Measurements from ENCODE around the gene CDKN2AIP. TPM values are rescaled to one million over a fixed set of nuclear protein-coding genes. Genes with fewer than 3 reads are reported as not detected.

CDKN2AIP gene
- total RNA-seq, 2 experiments from 2014 or later: 26.4 to 26.6 TPM

DNA sequence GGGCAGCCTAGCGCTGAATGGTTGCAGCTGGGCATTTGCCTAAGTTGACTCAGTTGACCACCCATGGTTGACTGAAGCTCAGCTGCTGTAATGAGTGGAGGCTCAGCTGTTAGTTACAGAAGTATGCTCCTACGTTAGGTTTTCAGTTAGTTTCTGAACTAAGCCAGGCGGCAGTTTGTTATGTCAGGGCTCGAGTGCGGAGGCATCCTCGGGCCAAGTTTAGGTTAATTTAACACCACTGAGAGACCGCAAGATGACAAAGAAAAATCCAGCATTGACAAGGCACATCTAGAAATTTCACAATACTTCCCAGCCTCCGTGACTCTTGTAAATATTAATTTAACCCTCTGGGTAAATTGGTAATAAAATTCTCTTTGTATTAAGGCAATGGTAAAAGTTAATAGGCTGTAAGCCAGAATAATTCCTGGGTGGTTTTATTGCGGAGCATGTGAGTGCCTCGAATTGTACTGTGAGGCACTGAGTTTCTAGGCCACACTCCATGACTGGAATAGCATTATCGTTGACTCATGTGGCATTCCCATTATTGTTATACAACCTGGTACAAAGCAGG, 33.1 kb upstream of the CDKN2AIP start:
- TF ChIP-seq, protein P1, sequence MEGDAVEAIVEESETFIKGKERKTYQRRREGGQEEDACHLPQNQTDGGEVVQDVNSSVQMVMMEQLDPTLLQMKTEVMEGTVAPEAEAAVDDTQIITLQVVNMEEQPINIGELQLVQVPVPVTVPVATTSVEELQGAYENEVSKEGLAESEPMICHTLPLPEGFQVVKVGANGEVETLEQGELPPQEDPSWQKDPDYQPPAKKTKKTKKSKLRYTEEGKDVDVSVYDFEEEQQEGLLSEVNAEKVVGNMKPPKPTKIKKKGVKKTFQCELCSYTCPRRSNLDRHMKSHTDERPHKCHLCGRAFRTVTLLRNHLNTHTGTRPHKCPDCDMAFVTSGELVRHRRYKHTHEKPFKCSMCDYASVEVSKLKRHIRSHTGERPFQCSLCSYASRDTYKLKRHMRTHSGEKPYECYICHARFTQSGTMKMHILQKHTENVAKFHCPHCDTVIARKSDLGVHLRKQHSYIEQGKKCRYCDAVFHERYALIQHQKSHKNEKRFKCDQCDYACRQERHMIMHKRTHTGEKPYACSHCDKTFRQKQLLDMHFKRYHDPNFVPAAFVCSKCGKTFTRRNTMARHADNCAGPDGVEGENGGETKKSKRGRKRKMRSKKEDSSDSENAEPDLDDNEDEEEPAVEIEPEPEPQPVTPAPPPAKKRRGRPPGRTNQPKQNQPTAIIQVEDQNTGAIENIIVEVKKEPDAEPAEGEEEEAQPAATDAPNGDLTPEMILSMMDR (IDR thresholded peaks at IDR 0.05): no peak
- ATAC-seq (no peak), DNase-seq (no peak)
- Mint-ChIP-seq H3K27me3 (no peaks in the 10 kb centered on the region), H3K4me3 (no peak overlapping the region), H3K27ac (no peak overlapping the region), H3K9me3 (no peaks in the 10 kb centered on the region), H3K4me1 (ENCODE audit: low read depth) (peaks cover 3% of the 10 kb centered on the region), H3K36me3 (ENCODE audit: low read depth) (no peaks in the 10 kb centered on the region)
- ChIA-PET POLR2A (no interaction called here), CTCF (no interaction called here)
- intact Hi-C loops (cut with micrococcal nuclease): no loop called here

DNA sequence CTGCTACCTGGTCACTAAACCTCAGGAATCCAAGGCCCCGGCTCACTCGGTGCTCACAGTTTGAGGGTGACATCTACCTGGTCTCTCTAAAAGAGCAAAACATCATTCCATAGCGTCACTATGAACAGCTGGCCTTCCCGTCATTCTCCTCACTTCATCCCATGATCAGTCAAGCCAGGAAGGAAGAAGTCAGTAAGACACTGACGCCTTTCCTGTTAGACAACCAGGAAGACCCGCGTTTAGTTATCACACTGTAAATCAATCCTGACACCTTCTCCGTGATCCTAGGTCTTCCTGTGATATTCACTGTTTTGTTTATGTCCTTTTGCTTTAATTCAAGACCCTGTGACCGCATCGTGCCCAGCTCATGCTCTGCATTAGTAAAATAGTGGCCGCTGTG, 31.6 kb upstream of the CDKN2AIP start:
- POLR2A ChIA-PET: interaction anchor here (0.6 kb wide), 1 partner anchor 8 kb away, joined by 3 read pairs; no protein-coding TSS in a partner anchor
- Mint-ChIP-seq H3K4me3 (no peak overlapping the region), H3K27ac (no peak overlapping the region), H3K4me1 (ENCODE audit: low read depth) (peaks cover 2% of the 10 kb centered on the region), H3K9me3 (no peaks in the 10 kb centered on the region), H3K36me3 (ENCODE audit: low read depth) (no peaks in the 10 kb centered on the region), H3K27me3 (no peaks in the 10 kb centered on the region)
- CTCF ChIA-PET: no interaction called here
- ATAC-seq (no peak), DNase-seq (no peak)
- intact Hi-C loops (cut with micrococcal nuclease): no loop called here
- TF ChIP-seq, protein P1 (IDR thresholded peaks at IDR 0.05): no peak

DNA sequence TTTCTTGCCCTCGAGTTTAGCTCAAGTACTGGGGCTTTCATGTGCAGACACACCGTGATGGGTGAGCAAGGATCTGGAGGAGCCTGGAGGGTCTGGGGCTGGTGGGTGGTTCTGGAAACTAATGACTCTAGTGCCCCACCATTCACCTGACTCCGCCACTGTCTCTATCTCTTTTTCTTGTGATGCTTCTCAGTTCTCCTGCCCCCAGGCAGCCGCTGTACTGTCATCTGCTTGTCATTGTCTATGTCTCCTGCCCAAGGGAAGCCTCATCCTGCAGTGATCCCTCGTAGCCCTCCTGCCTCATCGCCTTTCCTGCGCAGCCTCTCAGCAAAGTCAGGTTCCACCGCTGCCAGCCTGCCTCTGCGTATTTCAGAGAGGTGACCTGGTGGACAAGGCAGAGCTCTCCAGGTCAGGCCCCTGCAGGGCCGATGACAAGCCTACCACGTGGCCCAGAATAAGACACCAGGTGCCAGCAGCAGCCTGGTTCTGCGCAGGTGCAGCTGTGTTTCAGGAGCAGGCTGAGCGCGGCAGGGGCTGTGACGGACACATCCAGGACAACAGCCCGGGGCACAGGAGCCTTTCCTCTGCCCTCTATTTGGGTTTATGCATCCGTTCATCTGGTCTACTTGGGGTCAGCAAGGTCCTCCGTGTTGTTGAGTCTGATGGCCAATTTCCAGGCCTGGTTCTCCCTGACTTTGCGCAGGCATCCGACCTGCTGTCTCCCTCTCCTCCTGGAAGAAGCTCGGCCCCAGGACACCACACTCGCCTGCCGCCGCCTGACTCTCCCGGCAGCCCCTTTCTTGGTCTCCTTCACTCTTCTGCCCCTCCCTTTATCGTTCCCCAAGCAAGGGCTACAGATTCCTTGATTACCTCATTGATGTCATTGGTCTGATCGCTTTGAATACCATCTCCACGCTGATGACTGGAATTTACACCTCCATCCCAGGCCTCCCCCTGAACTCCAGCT, 30.9 kb upstream of the CDKN2AIP start:
- TF ChIP-seq, protein P1 (IDR thresholded peaks at IDR 0.05): no peak
- intact Hi-C loops (cut with micrococcal nuclease): no loop called here
- H3K4me1 Mint-ChIP-seq (ENCODE audit: low read depth): no peaks in the 10 kb centered on the region
- ATAC-seq (no peak), DNase-seq (no peak)
- H3K27ac Mint-ChIP-seq: no peak overlapping the region
- ChIA-PET CTCF (no interaction called here), POLR2A (interaction anchor here (0.8 to 1.0 kb wide), 2 partner anchors 16 to 30 kb away, joined by 3 read pairs; no protein-coding TSS in a partner anchor)
- H3K4me3 Mint-ChIP-seq: no peak overlapping the region
- no peaks in the 10 kb centered on the region for H3K9me3 Mint-ChIP-seq
- H3K36me3 Mint-ChIP-seq (ENCODE audit: low read depth): no peaks in the 10 kb centered on the region
- H3K27me3 Mint-ChIP-seq: no peaks in the 10 kb centered on the region

DNA sequence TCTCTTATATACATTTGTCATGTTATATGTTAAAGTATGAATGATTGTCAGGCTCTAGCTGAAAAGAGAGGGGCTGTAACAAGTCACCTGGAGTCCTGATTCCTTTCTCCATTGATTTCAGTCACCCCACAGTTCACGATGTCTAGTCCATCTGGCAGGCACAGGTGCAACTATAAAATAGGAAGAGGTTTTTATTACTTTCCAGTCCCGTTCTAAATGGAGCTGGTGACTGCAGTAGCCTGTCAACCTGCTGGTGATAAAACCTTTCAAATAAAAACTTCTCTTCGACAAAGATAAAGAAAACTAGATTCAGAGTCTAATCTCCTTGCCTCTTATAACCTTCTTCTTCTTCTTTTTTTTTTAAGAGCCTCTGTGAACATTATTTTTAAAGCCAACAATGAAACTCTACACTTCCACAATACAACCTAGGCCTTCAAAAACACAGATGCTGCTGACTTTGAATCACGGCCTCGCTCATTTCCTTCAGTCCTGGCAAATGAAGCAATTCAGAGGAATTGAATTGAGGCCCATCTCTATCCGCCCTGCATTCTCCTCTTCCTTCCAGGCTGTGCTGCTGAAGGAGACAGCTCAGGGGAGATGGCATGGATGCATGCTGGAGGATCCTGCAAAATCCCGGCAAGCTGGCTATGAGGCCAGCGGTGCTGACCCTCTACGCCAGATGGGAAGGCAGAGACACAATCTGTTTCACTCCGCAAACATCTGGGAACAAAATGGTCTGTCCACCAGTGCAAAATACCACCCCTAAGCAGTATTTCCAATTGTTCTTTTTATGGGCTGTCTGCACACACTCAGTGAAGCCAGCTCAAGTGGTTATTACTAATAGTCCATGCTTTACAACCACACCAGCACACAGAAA, 27.3 kb upstream of the CDKN2AIP start:
- DNase-seq (no peak), ATAC-seq (no peak)
- H3K27me3 Mint-ChIP-seq: no peaks in the 10 kb centered on the region
- TF ChIP-seq, protein P1 (IDR thresholded peaks at IDR 0.05): no peak
- H3K4me1 Mint-ChIP-seq (ENCODE audit: low read depth): no peaks in the 10 kb centered on the region
- no peak overlapping the region for H3K27ac Mint-ChIP-seq
- H3K9me3 Mint-ChIP-seq: no peaks in the 10 kb centered on the region
- CTCF ChIA-PET: interaction anchor here (1.1 kb wide), 1 partner anchor 10 kb away, joined by 4 read pairs; no protein-coding TSS in a partner anchor
- H3K4me3 Mint-ChIP-seq: no peak overlapping the region
- POLR2A ChIA-PET: no interaction called here
- intact Hi-C loops (cut with micrococcal nuclease): no loop called here
- H3K36me3 Mint-ChIP-seq (ENCODE audit: low read depth): no peaks in the 10 kb centered on the region
